Measurements from ENCODE around the gene COG3. TPM values are rescaled to one million over a fixed set of nuclear protein-coding genes. Genes with fewer than 3 reads are reported as not detected.
"Not testable (repeated sequence)": the region's sequence is repeated elsewhere in the genome, so short reads cannot be mapped to it uniquely, and the experiment has no call there.

The COG3 gene
- 13.7 and 16.9 TPM in 2 replicates for total RNA-seq (2014; rRNA removed; shearing (Covaris generic))

- DNase-seq (ENCODE audit: low spot score), result peak; percentile 95
These were observed at the start of gene COG3 for GRCh38 chr13:45464687-45465453. Gene COG3 (plus strand): TSS chr13:45464939. CDS start chr13:45465037, 98 bp downstream.

GRCh38 chr13:45415112-45415511 lies 49.6 kb upstream of the COG3 start:
- no peak for DNase-seq (ENCODE audit: low spot score)

DNA sequence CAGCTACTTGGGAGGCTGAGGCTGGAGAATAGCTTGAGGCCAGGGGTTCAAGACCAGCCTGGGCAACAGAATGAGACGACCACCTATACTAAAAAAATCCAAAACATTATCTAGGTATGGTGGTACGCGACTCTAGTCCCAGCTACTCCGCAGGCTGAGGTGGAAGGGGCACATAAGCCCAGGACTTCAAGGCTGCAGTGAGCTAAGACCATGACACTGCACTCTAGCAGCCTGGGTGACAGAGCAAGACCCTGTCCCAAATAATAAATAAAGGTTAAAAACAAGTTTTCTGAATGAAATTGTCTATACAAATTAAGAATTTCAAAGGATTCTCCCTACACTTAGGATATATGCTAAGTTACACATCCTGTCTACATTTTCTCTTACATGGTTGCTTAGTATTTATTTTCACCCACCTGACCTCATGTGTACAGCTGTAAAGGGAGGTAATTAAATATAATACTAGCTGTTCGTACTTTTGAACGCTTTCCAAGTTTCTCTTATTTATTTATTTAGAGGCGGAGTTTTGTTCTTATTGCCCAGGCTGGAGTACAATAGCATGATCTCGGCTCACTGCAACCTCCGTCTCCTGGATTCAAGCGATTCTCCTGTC lies 48.1 kb upstream of the COG3 start:
- DNase-seq (ENCODE audit: low spot score), result no peak

DNA sequence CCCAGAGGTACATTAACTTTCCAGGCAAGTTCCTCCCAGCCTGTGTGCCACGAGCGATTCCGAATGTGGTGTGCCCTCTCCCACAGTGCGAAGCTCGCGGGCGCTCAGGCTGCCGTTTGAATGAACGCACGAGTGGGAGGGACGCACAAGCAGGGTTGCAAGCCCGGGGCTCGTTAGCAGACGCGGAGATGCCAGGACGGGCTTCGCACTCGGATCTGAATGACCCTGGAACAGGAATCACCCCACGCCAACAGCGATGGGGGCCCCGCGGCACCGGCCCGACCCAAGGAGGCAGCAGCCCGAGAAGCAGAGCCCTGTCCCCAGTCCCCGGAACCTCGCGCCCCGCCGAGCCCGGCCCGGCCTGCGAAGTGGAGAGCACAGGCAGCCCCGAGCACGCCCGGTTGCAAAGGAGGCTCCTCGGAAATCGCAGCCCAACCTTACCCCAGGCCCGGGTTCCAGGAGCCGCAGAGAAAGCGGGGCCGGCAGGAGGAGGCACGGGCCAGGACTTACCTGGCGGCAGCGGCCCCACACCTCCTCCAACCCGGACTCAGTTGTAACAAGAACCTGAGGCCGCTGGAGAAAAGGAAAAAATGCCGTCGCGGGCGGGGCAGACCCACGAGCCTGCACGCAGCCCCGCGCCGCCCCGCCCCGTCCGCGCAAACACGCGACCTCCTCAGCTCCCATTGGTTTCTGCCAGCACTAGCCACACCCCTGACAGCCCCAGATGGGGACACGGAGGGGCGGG lies 46.8 kb upstream of the COG3 start, which contains the start of gene SLC25A30:
Gene SLC25A30 (minus strand): TSS at position 584 of the 745 bp plus-strand sequence. CDS start 6,948 bp downstream, outside the sequence.
- peak; percentile 78 for DNase-seq (ENCODE audit: low spot score)

- not testable (repeated sequence) for DNase-seq (ENCODE audit: low spot score)
These were observed 45.4 kb upstream of the COG3 start for GRCh38 chr13:45419389-45419788.

DNA sequence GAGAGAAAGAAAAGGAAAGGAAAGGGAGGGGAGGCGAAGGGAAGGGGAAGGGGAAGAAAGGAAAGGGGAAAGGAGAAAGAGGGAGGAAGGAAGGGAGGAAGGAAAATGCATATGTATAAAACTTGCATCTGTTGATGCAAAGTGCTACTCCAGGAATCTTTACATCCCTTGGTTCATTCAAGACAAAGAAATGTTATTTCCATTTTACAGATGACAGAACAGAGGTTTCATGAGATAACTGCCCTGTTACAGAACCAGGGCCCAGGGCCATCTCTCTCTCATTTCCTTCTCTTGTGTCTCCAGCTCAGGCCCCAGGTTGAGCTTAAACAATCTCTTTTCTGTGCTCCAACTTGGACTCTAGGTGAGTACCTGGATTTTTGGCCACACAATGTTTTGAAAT lies 44.8 kb upstream of the COG3 start:
- no peak for DNase-seq (ENCODE audit: low spot score)

- DNase-seq (ENCODE audit: low spot score), result no peak
These were observed 41.9 kb upstream of the COG3 start for GRCh38 chr13:45422731-45423292.

DNA sequence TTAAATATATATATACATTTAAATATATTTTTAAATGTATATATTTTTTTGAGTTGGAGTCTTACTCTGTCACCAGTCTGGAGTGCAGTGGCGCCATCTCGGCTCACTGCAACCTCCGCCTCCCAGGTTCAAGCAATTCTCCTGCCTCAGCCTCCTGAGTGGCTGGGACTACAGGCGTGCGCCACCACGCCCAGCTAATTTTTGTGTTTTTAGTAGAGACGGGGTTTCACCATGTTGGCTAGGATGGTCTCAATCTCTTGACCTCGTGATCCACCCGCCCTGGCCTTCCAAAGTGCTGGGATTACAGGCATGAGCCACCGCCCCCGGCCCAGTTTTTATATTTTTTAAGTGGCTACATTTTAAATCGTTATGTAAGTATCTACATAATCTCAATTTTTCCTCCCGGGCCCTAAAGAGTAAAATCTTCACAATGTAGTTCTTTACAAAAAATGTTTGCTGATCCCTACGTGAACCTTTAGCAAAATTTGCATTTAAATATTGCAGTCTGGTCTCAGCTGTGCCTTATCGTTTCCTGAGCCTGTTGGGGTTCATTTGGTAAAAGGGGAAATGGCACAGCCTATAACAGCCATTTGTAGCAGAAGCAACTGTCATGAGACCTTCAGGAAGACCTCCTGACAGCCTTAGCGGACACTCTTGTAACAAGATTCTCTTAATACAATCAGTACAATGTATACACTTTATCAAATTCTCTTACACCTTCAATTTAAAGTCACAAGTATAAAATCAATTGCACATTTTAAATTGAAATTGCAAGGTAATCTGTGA lies 38.5 kb upstream of the COG3 start:
- not testable (repeated sequence) for DNase-seq (ENCODE audit: low spot score)

GRCh38 chr13:45432737-45433380 lies 31.9 kb upstream of the COG3 start:
- no peak for DNase-seq (ENCODE audit: low spot score)

DNA sequence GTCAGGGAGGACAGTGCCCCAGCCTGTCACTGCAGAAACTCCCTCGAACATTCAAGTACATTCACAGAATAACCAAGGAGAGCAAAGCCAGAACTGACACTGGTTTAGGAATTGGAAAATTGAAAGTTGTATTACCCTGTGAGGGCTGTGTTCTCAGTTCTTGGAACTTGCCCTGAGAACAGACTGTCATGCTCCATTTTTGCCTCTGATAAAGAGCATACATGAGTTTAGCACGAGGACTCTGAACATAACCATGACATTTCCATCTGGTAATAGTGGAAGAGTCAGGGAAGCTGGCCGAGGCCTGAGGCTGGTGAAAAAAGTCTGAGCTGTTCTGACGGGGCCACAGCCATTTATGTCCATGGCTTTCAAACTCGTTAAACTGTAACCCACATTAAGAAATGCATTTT lies 31.4 kb upstream of the COG3 start:
- no peak for DNase-seq (ENCODE audit: low spot score)

DNA sequence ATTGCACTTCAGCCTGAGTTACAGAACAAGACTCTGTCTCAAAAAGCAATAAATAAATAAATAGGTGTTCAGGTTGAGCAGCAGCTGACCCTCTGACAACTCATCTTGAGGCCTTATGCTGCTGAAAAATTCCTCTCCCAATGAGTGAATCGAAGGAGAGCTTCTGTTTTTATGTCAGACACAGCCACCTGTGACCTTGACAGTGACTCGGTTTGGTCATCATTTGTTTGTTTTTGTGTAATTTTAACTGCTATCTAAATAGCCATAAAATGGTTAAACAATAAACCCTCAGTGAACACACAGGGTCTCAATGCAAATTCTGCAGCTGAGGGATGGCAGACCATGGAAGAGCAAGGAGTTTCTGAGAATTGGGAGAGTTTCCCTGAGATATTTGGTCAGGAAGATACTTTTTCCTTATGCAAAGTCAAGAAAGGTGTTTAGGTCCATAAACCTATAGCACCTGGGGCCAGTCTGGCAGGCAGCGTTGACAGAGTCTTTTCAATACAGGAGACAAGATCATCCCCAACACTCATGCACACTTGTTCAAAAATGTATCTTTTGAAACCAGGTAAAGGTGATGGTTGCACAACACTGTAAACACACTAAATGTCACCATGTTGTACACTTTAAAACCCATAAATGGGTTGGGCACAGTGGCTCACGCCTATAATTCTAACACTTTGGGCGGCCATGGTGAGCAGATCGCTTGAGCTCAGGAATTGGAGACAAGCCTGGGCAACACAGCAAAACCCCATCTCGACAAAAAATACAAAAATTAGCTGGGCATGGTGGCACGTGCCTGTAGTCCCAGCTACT lies 30.0 kb upstream of the COG3 start:
- DNase-seq (ENCODE audit: low spot score), result no peak

DNA sequence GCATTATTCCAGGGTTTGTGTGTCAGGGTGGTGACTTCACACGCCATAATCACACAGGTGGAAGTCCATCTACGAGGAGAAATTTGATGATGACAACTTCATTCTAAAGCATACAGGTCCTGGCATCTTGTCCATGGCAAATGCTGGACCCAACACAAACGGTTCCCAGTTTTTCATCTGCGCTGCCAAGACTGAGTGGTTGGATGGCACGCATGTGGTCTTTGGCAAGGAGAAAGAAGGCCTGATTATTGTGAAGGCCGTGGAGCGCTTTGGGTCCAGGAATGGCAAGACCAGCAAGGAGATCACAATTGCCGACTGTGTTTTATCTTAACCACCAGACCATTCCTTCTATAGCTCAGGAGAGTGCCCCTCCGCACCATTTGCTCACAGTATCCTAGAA lies 28.4 kb upstream of the COG3 start:
- no peak for DNase-seq (ENCODE audit: low spot score)

GRCh38 chr13:45436953-45437352 lies 27.8 kb upstream of the COG3 start:
- no peak for DNase-seq (ENCODE audit: low spot score)

GRCh38 chr13:45437947-45438346 lies 26.8 kb upstream of the COG3 start:
- DNase-seq (ENCODE audit: low spot score), result no peak

GRCh38 chr13:45439008-45439407 lies 25.7 kb upstream of the COG3 start:
- no peak for DNase-seq (ENCODE audit: low spot score)

DNA sequence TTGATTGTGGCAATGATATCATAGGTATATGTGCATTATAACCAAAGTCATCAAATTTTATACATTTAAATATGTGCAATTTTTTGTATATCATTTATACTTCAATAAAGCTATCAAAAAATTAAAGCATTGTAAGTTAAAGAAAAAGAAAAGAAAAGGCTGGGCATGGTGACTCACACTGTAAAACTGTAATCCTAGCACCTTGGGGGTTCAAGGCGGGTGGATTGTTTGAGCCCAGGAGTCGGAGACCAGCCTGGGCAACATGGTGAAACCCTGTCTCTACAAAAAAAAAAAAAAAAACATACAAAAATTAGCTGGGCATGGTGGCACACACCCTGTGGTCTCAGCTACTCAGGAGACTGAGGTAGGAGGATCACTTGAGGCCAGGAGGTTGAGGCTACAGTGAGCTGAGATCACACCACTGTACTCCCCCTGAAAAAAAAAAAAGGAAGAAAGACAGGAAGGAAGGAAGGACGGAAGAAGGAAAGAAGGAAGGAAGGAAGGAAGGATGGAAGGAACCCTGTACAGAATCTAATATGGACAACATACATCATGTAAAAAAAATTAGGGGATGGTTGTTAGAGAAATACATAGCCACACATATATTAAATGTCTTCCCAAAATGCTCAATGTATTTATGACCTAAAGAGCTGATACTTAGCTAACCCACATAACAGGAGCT lies 24.8 kb upstream of the COG3 start:
- DNase-seq (ENCODE audit: low spot score), result no peak

GRCh38 chr13:45441633-45442032 lies 23.1 kb upstream of the COG3 start:
- peak; percentile 51 for DNase-seq (ENCODE audit: low spot score)

DNA sequence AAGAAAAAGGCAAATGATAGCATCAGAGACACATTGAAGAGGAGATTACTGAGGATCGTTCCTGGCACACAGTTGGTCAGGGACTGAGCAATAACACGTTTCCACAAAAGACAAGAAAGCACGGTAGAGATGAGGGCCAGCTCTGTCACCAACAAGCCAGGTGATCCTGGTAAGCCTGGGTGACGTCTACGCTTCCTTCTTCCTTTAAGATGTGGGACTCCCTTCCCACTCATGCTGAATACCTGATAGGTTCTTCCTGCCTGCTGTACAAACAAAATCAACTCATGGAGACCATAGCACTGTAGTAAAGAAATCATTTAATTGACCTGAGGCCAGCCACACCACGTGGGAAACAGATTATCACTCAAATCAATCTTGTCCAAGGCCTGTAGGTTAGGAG lies 19.7 kb upstream of the COG3 start:
- no peak for DNase-seq (ENCODE audit: low spot score)

GRCh38 chr13:45446181-45446580 lies 18.6 kb upstream of the COG3 start:
- DNase-seq (ENCODE audit: low spot score), result peak; percentile 86
